PC-3 (cell line): Measurements from ENCODE around the gene ECPAS.

Source experiments
- CTCF ChIP-seq: fragments of 300-600 bp; sonication (generic); conservative IDR thresholded peaks from 2 replicates; pipeline ENCODE4 v1.5.1; 2017; ENCODE audit warnings: antibody characterized with exemption, low read depth, mild to moderate bottlenecking, low read length
- EZH2 ChIP-seq: fragments of 300-600 bp; sonication (generic); IDR thresholded peaks from one replicate; pipeline ENCODE4 v1.6.1; 2017; ENCODE audit warnings: antibody characterized with exemption, mild to moderate bottlenecking, low read length; ENCODE audit not compliant: unreplicated experiment
- EZH2phosphoT487 ChIP-seq: fragments of 300-600 bp; sonication (generic); IDR thresholded peaks from 2 replicates; pipeline ENCODE4 v1.6.1; 2018; ENCODE audit warnings: mild to moderate bottlenecking, antibody characterized with exemption, low read length, borderline replicate concordance

GRCh38 chr9:111423389-111423788 is 60.8 kb downstream of the ECPAS start:
- TF ChIP-seq CTCF (no peak), EZH2phosphoT487 (no peak), EZH2 (no peak)
